SHP77 treated with DMSO at 0.1 percent for 48 hours (cell line): ENCODE results near the gene ESPNL.
A peak's percentile ranks its signal among the peaks of the same experiment; 100 is the strongest.

Source experiments
- DNase-seq: peaks from one replicate; lab custom pipeline; 2025; lab: John Stamatoyannopoulos, UW

ESPNL gene

DNA sequence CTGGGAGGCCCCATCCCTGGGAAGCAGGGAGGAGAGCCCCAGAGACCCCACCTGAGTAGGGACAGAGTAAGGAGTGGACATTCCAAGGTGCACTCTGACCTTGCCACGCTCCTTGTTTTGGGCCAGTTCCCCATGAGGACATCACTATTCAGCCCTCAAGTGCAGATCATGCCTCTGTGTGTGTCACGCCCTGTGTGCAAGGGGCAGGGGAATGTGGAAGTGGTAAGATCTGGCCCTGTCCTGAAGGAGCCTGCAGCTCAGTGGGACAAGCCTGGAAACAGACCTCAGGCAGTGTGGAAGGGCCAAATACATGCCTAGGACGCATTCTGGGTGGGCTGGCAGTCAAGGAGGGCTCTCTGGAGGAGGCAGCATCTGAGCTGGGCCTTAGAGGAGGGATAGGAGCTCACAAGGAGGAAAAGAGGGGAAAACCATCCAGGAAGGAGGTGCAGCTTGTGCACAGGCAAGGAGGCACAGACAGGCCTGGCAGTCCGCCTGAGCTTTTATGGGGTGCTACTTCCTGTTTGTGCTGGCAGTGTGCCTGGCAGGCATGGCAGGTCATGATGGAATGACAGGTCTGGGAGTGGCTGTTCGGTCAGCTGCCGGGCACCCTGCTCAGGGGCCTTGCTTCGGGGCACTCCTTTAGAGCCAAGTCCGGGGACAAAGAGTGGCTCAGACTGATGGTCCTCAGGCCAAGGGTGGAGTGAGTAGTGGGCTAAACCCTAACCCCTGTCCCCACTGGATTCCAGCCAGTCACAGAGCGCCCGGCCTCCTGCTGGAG, 41.6 kb downstream of the ESPNL start:
- peak; percentile 49 for DNase-seq

DNA sequence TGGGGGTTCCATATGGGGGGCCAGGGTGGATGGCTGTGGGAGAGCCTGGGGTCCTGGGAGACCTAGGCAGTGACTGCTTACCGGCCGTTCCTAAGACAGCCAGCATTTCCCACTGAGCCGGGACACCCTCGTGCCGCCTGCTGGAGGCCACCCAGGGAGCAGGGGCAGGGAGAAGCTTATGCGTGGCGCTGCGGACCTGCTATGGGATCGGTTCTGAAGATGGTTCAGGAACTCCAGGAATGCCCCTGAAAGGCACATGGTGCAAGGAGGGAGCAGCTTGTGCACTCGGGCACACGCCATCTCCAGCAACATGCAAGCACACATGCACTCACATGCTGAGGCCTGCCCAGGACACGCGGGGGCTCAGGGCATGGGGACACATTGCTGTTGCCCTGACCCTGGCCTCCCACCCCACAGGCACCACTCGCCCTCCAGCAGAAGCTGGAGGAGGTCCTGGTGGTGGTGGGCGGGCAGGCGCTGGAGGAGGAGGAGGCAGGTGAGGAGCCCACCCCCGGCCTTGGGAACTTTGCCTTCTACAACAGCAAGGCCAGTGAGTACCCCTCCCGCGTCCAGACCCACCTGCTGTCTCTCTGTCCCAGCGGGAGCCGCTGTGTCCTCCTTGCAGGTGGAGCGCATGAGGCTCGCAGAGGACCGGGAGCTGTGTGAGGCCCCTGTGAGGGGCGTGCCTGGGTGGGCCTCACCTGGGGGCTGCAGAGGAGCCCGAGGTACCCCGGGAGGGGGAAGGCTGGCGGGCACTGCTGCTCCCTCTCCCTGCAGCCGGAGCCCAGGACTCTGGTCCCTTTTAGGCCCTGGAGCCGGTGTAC, 42.5 kb downstream of the ESPNL start:
- DNase-seq, result no peak

DNA sequence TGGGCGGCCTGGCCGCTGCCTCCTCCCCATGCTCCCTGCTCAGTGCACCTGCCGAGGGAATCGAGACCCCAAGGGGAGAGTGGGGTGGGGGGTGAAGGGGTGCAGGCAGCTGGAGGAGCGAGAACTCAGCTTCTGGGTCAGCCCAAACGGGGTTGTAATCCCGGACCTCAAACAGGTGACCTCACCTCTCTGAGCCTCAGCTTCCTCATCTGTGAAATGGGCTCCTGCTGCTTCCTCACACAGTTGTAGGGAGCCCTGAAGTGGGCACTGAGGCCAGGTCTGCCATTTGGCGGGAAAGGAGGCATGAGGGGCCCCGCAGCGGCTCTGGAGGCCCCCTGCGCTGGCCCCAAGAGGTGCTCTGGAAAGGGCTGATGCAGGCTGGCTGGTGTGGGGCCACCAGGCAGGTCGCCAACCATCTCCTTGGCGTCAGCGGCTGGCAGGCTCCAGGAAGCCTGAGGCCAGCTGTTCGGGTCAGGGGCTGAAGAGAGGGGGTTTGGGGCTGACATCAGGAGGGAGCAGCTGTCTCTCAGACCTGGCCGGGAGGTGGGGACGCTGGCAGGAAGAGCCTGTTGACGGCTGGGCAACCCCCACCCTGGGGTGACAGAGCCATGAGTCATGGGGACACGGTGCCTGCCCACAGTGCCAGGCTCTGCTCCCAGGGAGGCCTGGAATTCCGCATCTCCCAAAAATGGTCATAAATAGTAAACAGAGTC, 43.3 kb downstream of the ESPNL start:
- no peak for DNase-seq

DNA sequence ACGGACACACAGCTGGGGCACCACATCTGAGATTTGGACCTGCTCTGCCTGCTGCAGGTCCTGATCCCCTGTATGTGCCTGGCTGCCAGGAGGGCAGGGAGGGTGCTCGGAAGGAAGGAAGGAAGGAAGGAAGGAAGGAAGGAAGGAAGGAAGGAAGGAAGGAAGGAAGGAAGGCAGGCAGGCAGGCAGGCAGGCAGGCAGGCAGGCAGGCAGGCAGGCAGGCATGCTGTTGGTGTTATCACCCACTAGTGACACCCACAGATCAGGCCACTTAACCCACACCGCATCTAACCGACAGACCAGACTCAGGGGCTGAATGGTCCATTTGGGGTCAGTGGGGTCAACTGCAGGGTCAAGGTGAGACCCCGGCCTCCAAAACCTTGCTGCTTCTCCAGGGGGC, 44.1 kb downstream of the ESPNL start:
- DNase-seq, result no peak

DNA sequence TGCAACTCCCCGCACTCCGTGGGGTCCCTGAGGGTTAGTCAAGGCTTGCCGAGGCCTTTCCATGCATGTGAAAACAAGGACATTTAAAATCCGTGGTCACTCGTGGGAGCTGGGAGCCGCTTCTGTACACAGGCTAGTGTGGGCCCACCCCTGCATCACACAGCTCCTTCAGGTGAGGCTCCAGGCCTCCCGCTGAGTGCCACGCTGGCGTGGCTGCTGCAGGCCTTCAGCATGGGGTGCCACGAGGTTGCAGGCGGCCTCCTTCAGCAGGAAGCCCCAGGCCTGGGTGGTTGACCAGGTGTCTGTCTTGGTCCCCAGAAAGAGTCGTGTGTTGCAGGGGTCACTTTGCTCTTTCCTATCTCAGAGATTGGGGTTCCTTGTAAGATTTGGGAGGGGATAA, 44.9 kb downstream of the ESPNL start:
- DNase-seq, result no peak

DNA sequence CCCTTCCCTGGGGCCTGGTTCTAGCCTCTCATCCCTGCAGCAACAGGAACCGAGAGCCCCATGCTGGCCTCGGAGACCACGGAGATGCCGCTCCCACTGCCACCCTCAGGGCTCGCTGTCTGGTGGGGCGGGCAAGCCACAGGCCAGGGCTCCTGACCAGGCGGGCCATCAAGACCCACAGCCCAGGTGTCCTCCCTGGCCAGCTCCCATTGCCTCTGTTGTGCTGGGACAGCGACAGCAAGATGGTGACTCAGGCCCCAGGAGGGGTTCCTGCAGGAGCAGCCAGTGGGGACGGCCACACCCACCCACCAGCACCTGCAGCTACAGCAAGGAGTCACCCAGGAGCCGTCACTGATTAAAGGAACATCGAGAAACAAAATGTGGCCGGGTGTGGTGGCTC, 45.7 kb downstream of the ESPNL start:
- no peak for DNase-seq

DNA sequence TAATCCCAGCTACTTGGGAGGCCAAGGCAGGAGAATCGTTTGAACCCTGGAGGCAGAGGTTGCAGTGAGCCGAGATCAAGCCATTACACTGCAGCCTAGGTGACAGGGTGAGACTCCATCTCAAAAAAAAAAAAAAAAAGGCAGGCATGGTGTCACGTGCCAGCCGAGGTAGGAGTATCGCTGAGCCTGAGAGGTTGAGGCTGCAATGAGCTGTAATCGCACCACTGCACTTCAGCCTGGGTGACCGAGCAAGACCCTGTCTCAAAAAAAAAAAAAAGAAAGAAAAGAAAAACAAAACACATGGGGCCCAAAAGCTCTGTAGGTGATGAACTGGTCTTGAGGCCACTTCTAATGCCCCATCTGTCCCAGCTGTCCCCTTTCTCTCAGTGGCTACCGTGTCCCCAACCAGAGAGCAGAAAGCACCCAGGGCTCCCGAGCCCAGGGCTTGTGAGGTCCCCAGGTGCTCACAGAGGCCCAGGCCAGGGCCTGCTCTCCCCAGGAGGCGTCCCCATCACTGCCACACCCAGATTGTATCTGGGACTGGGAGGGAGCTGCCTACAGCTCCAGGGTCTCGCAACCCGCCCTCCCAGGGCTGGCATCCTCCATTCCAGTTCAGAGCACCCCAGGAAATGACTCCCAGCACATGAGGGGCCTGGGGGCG, 46.9 kb downstream of the ESPNL start:
- no peak for DNase-seq

DNA sequence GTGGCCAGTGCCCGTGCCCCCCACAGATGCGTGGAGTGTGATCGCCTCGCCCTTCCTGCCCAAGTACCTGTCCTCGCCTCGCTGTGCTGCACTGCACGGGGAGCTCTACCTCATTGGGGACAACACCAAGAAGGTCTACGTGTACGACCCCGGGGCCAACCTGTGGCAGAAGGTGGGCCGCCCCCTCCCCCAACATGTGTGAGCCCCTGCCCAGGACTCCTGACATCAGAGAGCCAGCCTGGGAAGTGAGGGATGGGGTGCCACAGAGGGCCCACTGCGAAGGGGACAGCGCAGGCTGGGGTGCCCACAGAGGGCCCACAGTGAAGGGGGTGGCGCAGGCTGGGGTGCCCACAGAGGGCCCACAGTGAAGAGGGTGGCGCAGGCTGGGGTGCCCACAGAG, 48.8 kb downstream of the ESPNL start:
- no peak for DNase-seq

DNA sequence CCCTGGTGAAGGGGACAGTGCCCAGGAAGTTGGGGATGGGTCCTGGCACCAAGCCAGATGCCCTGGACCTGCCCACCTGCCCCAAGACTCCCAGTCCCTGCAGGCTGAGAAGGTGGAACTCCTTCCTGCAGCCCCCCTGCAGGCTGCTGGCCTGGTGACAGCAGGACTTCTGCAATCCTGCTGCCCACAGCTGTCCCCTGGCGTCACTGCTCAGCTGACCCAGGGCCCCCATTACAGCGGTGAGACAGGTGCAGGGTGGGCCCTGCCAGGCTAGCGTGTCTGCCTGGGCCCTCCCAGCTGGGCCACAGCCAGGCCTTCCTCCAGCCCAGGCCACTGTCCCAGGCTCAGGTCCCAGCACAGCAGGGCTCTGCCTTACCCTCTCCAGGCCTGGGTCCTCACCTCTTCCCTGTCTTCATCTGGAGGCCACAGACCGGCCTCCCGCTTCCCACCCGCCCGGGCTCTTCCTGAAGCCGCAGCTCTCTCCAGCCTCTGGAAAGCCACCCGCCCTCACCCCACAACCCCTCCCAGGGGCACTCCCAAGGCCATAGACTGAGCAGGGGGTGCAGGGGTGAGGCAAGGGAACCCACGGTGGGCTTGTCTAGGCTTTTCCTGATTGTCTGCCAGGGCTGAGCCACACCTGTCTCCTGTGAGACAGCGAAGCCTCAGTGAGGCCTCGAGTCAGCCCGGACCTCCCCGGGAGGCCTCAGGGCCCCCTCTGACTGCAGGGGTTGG, 49.9 kb downstream of the ESPNL start:
- DNase-seq, result no peak

DNA sequence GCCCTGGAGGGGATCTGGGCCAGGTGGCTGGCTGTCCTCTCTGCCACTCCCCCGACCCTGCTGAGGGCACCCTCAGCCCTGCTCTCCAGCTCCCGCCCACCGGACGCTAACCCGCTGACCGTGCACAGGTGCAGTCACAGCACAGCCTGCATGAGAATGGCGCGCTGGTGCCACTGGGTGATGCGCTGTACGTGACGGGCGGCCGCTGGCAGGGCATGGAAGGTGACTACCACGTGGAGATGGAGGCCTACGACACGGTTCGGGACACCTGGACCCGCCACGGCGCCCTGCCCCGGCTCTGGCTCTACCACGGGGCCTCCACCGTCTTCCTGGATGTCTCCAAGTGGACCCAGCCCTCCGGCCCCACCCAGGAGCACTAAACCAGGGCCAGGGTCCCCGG, 50.5 kb downstream of the ESPNL start:
- DNase-seq, result no peak

DNA sequence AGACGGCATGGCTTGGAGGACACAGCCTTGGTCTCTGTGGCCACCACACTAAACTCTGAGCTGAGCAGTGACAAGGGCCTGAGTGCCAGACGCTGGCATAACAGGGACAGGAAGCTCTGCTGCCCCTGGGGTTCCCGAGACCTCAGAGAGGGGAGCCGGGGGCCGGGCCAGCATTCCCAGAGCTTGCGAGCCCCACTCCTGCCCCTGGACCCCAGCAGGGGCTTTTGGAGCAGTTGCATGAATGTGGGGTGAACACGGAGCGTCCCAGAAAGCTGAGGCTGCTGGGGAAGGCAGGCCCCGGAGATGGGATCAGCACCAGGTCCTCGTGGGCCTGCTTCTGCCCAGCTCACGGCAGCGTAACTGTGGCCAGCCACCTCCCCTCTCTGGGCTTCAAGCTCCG, 51.1 kb downstream of the ESPNL start:
- no peak for DNase-seq

DNA sequence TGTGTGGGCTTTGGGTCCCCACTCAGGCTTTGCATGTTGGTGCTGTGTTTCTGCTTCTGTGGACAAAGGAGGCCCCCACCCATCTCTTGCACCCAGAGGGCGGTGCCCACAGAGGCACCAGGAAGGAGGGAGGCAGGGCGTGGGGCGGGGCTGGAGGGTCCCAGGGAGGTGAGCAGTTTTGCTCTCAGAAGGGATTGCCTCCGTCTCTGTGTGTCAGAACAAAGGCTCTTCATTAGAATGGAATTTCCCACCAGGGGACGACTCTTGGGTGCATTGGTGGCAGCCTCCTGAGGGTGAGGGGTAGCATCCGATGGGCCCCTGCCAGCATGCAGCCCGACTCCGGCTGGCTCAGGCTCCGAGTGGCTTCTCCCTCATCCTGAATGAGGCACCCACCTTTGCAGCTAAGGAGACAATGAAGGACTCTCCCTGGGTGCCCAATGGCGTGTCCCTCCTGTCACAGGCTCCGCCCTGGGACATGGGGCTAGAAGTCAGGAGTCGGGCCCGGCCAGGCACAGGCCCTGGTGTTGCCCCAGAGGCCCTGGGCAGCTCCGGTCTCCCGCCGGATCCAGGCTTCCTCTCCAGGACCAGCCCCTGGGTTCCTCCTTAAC, 51.6 kb downstream of the ESPNL start:
- DNase-seq, result no peak

DNA sequence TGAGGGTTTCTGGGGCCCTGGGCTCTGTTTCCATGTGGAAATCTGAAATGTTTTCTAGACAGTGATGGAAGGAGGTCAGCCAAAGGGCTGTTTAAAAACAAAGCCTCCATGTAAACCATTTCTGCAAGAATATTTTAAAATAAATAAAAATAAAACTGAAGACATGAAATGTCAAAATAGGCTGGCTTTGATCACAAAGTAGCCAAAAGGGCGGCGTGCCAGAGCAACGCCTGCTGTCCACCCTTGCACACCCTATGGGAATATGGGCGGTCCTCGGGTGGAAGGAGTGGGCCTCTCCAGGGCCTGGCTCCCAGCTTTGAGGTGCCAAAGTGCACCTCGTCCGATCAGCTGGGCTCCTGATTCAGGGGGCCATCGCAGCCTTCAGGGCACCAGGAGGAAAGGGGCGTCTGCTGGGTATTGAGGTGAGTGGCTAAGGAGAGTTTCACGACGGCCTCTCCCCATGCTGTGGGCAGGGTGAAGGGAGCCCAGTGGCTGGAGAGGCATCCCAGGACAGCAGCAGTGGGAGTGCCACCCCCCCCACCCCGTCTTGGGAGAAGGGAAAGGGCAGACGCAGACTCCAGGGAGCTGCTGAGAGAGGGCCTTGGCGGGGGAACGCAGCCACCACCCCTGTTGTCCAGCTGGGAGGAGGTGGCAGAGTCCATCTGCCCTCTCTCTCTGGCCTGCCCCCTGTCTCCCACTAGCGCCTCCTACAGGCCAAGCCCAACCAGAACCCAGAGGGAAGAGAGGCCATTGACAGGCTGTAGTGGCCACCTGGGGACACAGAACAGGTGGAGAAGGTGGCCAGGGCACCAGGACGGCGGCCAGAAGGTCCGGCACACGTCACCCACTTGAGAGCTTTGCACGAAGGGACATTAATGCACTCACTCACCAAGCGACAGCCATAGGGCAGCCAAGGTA, 52.9 kb downstream of the ESPNL start:
- no peak for DNase-seq

DNA sequence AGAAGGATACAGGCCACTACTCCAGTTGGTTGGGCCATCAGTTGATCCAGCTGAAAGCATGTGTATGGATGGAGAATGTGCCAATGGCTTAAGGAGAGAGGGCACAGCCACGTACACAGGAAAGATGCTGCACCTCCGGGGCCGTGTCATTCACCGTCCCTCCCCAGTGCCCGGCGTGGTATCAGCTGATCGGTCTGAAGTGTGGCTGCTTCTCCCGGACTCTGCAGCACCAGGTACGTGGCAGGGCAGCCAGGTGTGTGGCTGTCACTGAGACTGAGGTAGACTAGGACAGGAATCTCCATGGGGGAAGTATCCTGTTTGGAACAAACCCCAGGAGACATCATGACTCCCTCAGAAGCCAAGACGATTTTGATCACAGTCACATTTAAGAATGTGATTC, 54.4 kb downstream of the ESPNL start:
- DNase-seq, result no peak

DNA sequence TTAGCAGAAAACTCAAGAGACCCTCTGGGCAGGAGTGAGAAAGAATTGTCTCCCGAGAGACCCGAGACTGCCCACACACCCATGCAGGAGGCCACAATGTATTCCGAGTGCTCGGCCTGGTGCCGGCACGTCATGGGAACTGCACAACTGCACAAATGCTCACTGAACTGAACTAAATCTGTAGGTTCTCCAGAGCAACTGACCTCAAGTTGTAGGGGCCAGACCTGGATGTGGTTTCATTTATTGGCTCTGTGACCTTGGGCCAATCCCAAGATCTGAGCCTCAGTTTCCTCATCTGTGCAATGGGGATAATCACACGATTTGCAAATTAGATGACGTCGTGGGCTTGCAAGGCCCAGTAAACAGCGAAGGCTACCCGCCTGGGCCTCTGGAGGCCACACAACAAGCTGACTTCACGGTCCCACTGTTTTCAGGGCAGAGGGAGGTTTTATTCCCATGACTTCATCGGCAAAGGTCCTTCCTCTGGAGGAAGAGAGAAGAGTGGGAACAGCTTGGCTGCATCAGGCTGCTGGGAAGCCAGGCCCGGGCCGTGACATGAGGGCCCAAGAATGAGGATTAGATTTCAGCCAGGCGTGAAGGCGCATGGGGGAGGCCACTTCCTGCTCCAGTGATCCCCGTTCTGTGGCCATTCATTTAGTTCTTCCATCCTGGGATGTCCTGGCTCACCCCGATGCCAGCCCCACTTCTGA, 55.1 kb downstream of the ESPNL start:
- no peak for DNase-seq

DNA sequence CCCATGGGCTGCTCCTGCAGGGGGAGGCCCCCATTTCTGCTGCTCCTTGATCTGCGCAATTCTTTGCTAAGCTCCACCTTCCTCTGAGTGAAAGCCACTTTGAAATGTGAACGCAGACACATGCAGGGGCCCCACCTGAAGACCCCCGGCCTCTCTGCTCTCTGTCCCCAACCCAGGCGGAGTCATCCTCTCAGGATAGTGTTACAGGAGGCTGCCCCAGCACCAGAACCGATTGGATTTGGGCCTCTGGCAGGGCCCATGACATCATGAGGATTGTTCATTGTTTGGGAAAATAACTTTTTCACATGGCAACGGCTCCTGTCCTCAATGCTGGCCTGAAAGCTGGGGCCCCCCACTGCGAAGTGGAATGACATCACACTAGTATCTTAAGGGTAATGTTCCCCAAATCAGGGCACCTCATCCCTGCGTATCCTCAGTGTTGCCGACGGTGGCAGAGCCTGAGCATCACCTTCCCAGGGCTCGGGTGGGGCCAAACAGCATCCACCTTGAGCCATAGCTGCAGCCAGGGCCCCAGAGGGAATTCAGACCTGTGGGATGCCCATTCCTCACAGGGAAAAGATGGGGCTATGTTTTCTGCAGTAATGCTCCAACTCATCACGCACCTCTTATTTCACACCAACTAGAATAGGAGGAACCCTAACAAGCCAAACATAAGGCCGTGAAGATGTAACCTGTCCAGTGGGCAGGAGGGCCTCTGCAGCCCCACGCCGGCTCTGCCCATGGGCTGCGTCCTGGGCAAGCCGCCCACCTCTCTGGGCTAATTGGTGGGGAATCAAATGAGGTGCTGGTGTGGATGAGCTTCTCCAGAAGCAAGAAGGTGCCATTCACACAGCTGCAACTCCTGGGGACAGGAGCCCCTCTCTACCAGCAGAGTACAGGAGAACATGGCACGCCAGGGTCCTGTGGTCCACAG, 55.9 kb downstream of the ESPNL start:
- no peak for DNase-seq

DNA sequence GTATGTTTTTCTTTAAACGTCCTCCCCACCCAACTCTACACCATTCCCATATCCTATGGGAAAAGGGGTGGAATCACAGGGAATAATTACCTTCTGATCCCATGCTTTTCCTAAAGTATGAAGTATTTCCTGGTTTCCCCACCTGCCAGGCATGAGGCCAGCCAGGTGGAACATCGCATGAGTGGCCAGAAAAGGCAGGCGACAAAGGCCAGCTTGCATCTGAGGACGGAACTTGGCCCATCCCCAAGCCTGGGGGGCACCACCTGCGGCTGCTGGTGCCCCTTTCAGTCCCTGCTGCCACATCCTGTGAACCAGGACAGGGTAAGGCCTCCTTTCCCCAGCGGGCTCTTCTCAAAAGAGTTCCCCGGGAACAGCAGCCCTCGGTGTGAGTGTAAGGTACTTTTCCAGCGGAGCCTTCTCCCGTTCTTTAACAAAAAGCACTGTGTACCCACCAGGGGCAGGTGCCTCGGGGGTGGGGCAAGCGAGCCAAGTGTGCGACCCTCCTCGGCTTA, 57.4 kb downstream of the ESPNL start:
- DNase-seq, result no peak

DNA sequence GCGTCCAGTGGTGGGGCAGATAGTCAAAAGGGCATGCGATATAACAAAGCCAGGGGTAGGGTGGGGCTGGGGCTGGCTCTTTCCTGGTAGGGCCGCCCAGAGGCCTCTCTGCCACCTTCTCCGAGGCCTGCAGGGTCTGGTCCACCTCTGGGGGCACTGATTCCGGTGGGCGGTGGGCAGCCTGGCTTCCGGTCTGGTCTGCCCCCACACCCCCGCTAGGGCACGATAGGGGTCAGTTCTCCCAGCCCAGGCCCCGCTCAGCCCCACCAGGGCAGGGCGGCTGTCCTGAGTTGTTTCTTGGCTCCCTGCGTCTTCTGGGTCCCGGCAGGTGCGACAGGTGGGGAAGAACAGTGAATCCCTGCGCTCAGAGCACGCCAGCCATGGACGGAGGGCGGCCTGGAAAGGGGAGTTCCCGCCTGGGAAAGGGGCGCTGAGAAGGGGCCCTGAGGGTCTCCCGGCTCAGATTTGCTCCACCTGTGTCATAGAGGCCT, 57.9 kb downstream of the ESPNL start:
- DNase-seq, result no peak
